Neural cell (in vitro differentiated cells): Measurements from ENCODE around the gene LSM14A. TPM values are rescaled to one million over a fixed set of nuclear protein-coding genes. Genes with fewer than 3 reads are reported as not detected.

ENCODE experiments used
- H2AFZ ChIP-seq: fragments of 200-600, 300-800 bp; sonication (generic), shearing (Covaris generic); 2 replicates; pipeline ENCODE4 v1.6.0; 2014; ENCODE audit warnings: low read depth, mild to moderate bottlenecking, antibody characterized with exemption, low read length, moderate library complexity
- H3F3A ChIP-seq: fragments of 200-600 bp; shearing (Covaris generic); 2 replicates; pipeline ENCODE4 v1.6.1; 2016; ENCODE audit warnings: mild to moderate bottlenecking, moderate library complexity, mixed read lengths, antibody characterized with exemption, low read length; ENCODE audit not compliant: insufficient read depth, poor library complexity, severe bottlenecking
- H3K27ac ChIP-seq: fragments of 200-600, 300-800 bp; sonication (generic), shearing (Covaris generic); 2 replicates; pipeline ENCODE4 v1.5.1; 2014; ENCODE audit warnings: mild to moderate bottlenecking, low read length, moderate library complexity
- H3K27me3 ChIP-seq: fragments of 300-800, 200-600 bp; sonication (generic), shearing (Covaris generic); 2 replicates; pipeline ENCODE4 v1.6.0; 2014; ENCODE audit warnings: mild to moderate bottlenecking, low read depth, low read length, moderate library complexity; ENCODE audit not compliant: insufficient read depth
- H3K36me3 ChIP-seq: fragments of 300-800, 200-600 bp; sonication (generic), shearing (Covaris generic); 2 replicates; pipeline ENCODE4 v1.5.1; 2014; ENCODE audit warnings: mild to moderate bottlenecking, antibody characterized with exemption, low read length, moderate library complexity; ENCODE audit not compliant: insufficient read depth
- H3K4me2 ChIP-seq: fragments of 300-800, 200-600 bp; sonication (generic), shearing (Covaris generic); 2 replicates; pipeline ENCODE4 v1.6.0; 2014; ENCODE audit warnings: mild to moderate bottlenecking, low read length
- H3K4me3 ChIP-seq: fragments of 300-800, 200-600 bp; sonication (generic), shearing (Covaris generic); 2 replicates; pipeline ENCODE4 v1.5.1; 2014; ENCODE audit warnings: mild to moderate bottlenecking, low read length, moderate library complexity
- H3K79me2 ChIP-seq: fragments of 200-600 bp; shearing (Covaris generic); replicated peaks from 2 replicates; pipeline ENCODE4 v1.6.0; 2014; ENCODE audit warnings: mild to moderate bottlenecking, low read length, moderate library complexity; ENCODE audit not compliant: insufficient read depth
- H3K9ac ChIP-seq: fragments of 300-800, 200-600 bp; sonication (generic), shearing (Covaris generic); 2 replicates; pipeline ENCODE4 v1.6.1; 2016; ENCODE audit warnings: mild to moderate bottlenecking, low read length, mixed read lengths
- H3K9me2 ChIP-seq: fragments of 200-600 bp; shearing (Covaris generic); 2 replicates; pipeline ENCODE4 v1.6.1; 2016; ENCODE audit warnings: mild to moderate bottlenecking, low read length, mixed read lengths; ENCODE audit not compliant: insufficient read depth
- H3K9me3 ChIP-seq: fragments of 200-600, 300-800 bp; sonication (generic), shearing (Covaris generic); 2 replicates; pipeline ENCODE4 v1.6.1; 2016; ENCODE audit warnings: mild to moderate bottlenecking, mixed run types, low read length, moderate library complexity, mixed read lengths
- H4K20me1 ChIP-seq: fragments of 200-600 bp; shearing (Covaris generic); 2 replicates; pipeline ENCODE4 v1.6.1; 2016; ENCODE audit warnings: mild to moderate bottlenecking, mixed run types; ENCODE audit not compliant: insufficient read depth
- EP300 ChIP-seq: fragments of 450-650 bp; conservative IDR thresholded peaks from 2 replicates; pipeline ENCODE4 v1.6.1; 2014; ENCODE audit warnings: antibody characterized with exemption, mild to moderate bottlenecking, moderate library complexity; ENCODE audit not compliant: poor library complexity, severe bottlenecking
- EZH2 ChIP-seq: fragments of 200-600, 300-800 bp; shearing (Covaris generic), sonication (generic); IDR thresholded peaks from 2 replicates; pipeline ENCODE4 v1.6.1; 2014; ENCODE audit warnings: antibody characterized with exemption, low read length, borderline replicate concordance, mild to moderate bottlenecking; ENCODE audit not compliant: insufficient read depth, poor library complexity, severe bottlenecking
- MXI1 ChIP-seq: fragments of 450-650 bp; conservative IDR thresholded peaks from 2 replicates; pipeline ENCODE4 v1.6.1; 2014; ENCODE audit warnings: antibody characterized with exemption, mild to moderate bottlenecking; ENCODE audit not compliant: poor library complexity, severe bottlenecking
- POLR2AphosphoS5 ChIP-seq: IDR thresholded peaks from 2 replicates; pipeline ENCODE4 v1.6.1; 2012
- RAD21 ChIP-seq: fragments of 450-650 bp; conservative IDR thresholded peaks from 2 replicates; pipeline ENCODE4 v1.6.1; 2014; ENCODE audit warnings: antibody characterized with exemption, mild to moderate bottlenecking, moderate library complexity
- SMC3 ChIP-seq: fragments of 450-650 bp; conservative IDR thresholded peaks from 2 replicates; pipeline ENCODE4 v1.6.1; 2014; ENCODE audit warnings: antibody characterized with exemption, mild to moderate bottlenecking, moderate library complexity; ENCODE audit not compliant: poor library complexity
- TAF1 ChIP-seq: IDR thresholded peaks from 2 replicates; pipeline ENCODE4 v1.6.1; 2012; ENCODE audit warnings: low read depth
- polyA plus RNA-seq: library from polyadenylated mRNA; depleted of rRNA; stranded (reverse); fragments of >200 nt; gene quantifications from 2 replicates; pipeline ENCODE4 v1.2.3, GENCODE V29; 2014
- TF ChIP-seq, protein P1 (sequence below): fragments of 450-650 bp; IDR thresholded peaks from 2 replicates; pipeline ENCODE4 v1.5.1; 2014; ENCODE audit warnings: antibody characterized with exemption, mild to moderate bottlenecking, moderate library complexity; ENCODE audit not compliant: poor library complexity, severe bottlenecking
- TF ChIP-seq, protein P2 (sequence below): IDR thresholded peaks from 2 replicates; pipeline ENCODE4 v1.6.1; 2012; ENCODE audit warnings: borderline replicate concordance

LSM14A gene
- polyA plus RNA-seq, 1 donor from 2014 or later: 104 TPM

DNA sequence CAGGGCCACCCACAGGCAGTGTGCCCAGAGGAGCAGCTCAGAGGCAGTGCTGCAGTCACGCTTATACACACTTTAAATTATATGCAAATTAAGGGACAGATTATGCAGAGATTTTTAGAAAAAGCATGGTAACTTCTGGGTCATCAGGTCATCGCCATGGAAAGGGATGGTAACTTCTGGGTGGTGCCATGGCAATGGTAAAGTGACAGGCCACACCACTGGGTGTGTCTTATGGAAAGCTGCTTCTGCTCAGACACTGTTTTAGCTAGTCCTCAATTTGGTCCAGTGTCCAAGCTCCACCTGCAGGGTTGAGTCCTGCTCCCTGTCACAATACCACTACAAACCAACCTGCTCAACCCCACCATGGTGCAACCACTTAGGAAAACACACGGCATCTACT, 29.9 kb upstream of the LSM14A start:
- Histone ChIP-seq H4K20me1 (no peaks in the 10 kb centered on the region), H3K4me3 (no peak overlapping the region), H2AFZ (no peak overlapping the region), H3K9me3 (no peaks in the 10 kb centered on the region), H3K9me2 (no peaks in the 10 kb centered on the region), H3K79me2 (no peaks in the 10 kb centered on the region), H3K36me3 (no peaks in the 10 kb centered on the region), H3K9ac (no peak overlapping the region), H3K27ac (no peak overlapping the region), H3K4me2 (no peak overlapping the region), H3F3A (no peaks in the 10 kb centered on the region), H3K27me3 (no peaks in the 10 kb centered on the region)
- TF ChIP-seq, protein P1, sequence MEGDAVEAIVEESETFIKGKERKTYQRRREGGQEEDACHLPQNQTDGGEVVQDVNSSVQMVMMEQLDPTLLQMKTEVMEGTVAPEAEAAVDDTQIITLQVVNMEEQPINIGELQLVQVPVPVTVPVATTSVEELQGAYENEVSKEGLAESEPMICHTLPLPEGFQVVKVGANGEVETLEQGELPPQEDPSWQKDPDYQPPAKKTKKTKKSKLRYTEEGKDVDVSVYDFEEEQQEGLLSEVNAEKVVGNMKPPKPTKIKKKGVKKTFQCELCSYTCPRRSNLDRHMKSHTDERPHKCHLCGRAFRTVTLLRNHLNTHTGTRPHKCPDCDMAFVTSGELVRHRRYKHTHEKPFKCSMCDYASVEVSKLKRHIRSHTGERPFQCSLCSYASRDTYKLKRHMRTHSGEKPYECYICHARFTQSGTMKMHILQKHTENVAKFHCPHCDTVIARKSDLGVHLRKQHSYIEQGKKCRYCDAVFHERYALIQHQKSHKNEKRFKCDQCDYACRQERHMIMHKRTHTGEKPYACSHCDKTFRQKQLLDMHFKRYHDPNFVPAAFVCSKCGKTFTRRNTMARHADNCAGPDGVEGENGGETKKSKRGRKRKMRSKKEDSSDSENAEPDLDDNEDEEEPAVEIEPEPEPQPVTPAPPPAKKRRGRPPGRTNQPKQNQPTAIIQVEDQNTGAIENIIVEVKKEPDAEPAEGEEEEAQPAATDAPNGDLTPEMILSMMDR: no peak
- TF ChIP-seq SMC3 (no peak), EP300 (no peak), EZH2 (no peak), POLR2AphosphoS5 (no peak), TAF1 (no peak)

DNA sequence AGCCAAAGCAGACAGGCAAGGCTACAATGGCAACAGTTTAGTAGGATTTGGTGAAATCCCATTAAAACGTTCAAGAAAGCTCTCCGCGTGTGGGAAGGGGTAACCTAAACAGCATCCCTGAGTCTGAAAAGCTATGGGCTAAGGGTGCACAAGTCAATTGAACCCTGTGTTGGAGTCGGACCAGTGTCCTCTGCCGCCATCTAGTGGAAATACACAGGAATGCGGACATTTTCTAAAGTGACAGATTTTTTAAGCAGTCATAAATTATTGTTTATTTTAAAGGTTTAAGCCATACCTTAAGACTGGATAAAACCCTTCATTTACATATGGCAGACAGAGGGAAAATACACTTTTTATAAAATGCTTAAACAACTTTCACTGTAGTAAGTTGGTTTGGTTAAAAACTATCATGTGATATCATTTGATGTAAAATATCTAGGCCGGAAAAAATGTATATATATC, 26.5 kb upstream of the LSM14A start:
- Histone ChIP-seq H3K27me3 (no peaks in the 10 kb centered on the region), H3K4me2 (no peak overlapping the region), H2AFZ (no peak overlapping the region), H3K4me3 (no peak overlapping the region), H3K9ac (no peak overlapping the region), H4K20me1 (no peaks in the 10 kb centered on the region), H3K27ac (no peak overlapping the region), H3K9me2 (no peaks in the 10 kb centered on the region), H3K79me2 (no peaks in the 10 kb centered on the region), H3K9me3 (no peaks in the 10 kb centered on the region), H3K36me3 (no peaks in the 10 kb centered on the region), H3F3A (no peaks in the 10 kb centered on the region)
- TF ChIP-seq, protein P2, sequence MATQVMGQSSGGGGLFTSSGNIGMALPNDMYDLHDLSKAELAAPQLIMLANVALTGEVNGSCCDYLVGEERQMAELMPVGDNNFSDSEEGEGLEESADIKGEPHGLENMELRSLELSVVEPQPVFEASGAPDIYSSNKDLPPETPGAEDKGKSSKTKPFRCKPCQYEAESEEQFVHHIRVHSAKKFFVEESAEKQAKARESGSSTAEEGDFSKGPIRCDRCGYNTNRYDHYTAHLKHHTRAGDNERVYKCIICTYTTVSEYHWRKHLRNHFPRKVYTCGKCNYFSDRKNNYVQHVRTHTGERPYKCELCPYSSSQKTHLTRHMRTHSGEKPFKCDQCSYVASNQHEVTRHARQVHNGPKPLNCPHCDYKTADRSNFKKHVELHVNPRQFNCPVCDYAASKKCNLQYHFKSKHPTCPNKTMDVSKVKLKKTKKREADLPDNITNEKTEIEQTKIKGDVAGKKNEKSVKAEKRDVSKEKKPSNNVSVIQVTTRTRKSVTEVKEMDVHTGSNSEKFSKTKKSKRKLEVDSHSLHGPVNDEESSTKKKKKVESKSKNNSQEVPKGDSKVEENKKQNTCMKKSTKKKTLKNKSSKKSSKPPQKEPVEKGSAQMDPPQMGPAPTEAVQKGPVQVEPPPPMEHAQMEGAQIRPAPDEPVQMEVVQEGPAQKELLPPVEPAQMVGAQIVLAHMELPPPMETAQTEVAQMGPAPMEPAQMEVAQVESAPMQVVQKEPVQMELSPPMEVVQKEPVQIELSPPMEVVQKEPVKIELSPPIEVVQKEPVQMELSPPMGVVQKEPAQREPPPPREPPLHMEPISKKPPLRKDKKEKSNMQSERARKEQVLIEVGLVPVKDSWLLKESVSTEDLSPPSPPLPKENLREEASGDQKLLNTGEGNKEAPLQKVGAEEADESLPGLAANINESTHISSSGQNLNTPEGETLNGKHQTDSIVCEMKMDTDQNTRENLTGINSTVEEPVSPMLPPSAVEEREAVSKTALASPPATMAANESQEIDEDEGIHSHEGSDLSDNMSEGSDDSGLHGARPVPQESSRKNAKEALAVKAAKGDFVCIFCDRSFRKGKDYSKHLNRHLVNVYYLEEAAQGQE: no peak
- TF ChIP-seq EZH2 (no peak), MXI1 (no peak), SMC3 (peak; percentile 93), EP300 (no peak), POLR2AphosphoS5 (no peak), RAD21 (peak; percentile 95), TAF1 (no peak)
- TF ChIP-seq, protein P1: peak; percentile 97
